DOHH2 (cell line): ENCODE results near the gene TGM4.

Experiments used
- H3F3A ChIP-seq: fragments of 200-600 bp; sonication (generic), shearing (Covaris generic); 2 replicates; pipeline ENCODE4 v1.6.0; 2016; ENCODE audit warnings: antibody characterized with exemption, mild to moderate bottlenecking; ENCODE audit not compliant: control insufficient read depth, insufficient read depth
- H3K27ac ChIP-seq: fragments of 200-600 bp; sonication (generic); 2 replicates; pipeline ENCODE4 v1.5.1; 2014; ENCODE audit warnings: low read depth, mild to moderate bottlenecking, low read length, moderate library complexity
- H3K27me3 ChIP-seq: fragments of 200-600 bp; sonication (generic); 2 replicates; pipeline ENCODE4 v1.6.1; 2014; ENCODE audit warnings: mild to moderate bottlenecking, low read length, mixed read lengths; ENCODE audit not compliant: control insufficient read depth
- H3K36me3 ChIP-seq: fragments of 200-600 bp; sonication (generic); 2 replicates; pipeline ENCODE4 v1.6.1; 2014; ENCODE audit warnings: mild to moderate bottlenecking, low read length, moderate library complexity, mixed read lengths; ENCODE audit not compliant: control insufficient read depth
- H3K4me1 ChIP-seq: fragments of 200-600 bp; sonication (generic); 2 replicates; pipeline ENCODE4 v1.6.1; 2014; ENCODE audit warnings: mild to moderate bottlenecking, low read length, mixed read lengths; ENCODE audit not compliant: control insufficient read depth
- H3K4me2 ChIP-seq: fragments of 200-600 bp; sonication (generic); 2 replicates; pipeline ENCODE4 v1.6.0; 2014; ENCODE audit warnings: mild to moderate bottlenecking, low read length, moderate library complexity
- H3K4me3 ChIP-seq: fragments of 200-600 bp; sonication (generic); 2 replicates; pipeline ENCODE4 v1.5.1; 2014; ENCODE audit warnings: mild to moderate bottlenecking, low read length, mixed read lengths
- H3K79me2 ChIP-seq: fragments of 200-600 bp; sonication (generic); 2 replicates; pipeline ENCODE4 v1.6.1; 2014; ENCODE audit warnings: mild to moderate bottlenecking, low read length, mixed read lengths; ENCODE audit not compliant: control insufficient read depth
- H3K9me2 ChIP-seq: fragments of 200-600 bp; sonication (generic); replicated peaks from 2 replicates; pipeline ENCODE4 v1.6.1; 2014; ENCODE audit warnings: mild to moderate bottlenecking, low read length, mixed read lengths; ENCODE audit not compliant: control insufficient read depth
- H3K9me3 ChIP-seq: fragments of 200-600 bp; sonication (generic); 2 replicates; pipeline ENCODE4 v1.6.1; 2014; ENCODE audit warnings: antibody characterized with exemption, low read length, mixed read lengths; ENCODE audit not compliant: control insufficient read depth, insufficient read depth
- H4K20me1 ChIP-seq: fragments of 200-600 bp; sonication (generic); 2 replicates; pipeline ENCODE4 v1.6.0; 2014; ENCODE audit warnings: low read depth, mild to moderate bottlenecking, antibody characterized with exemption, low read length, moderate library complexity; ENCODE audit not compliant: control insufficient read depth, insufficient read depth
- CTCF ChIP-seq: fragments of 200-600 bp; sonication (generic); IDR thresholded peaks from one replicate; pipeline ENCODE4 v1.5.1; 2014; ENCODE audit warnings: antibody characterized with exemption, mild to moderate bottlenecking, low read depth, low read length; ENCODE audit not compliant: poor library complexity, severe bottlenecking
- EZH2phosphoT487 ChIP-seq: fragments of 200-600 bp; sonication (generic); IDR thresholded peaks from 2 replicates; pipeline ENCODE4 v1.6.1; 2017; ENCODE audit warnings: borderline replicate concordance, mild to moderate bottlenecking, antibody characterized with exemption, low read length, moderate library complexity, mixed read lengths

The TGM4 gene

DNA sequence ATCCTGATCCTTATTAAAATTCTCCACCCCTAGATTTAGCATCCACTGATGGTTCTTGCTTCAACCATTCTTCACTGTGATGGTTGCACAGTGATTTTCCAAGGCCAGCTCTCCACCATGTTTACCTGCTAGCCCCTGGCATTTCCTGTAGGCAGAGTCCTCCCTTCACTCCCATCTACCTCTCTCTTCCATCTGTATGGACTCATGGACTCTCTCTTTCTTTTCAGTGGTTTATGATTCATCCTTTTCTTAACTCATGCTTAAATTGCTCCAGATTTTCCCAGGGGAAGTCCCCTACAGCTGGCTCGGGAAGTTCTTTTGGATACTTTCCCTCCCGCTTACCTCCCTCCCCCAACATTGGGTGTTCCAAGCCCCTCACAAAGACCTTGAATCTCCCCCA lies 18.7 kb downstream of the TGM4 start:
- Histone ChIP-seq H3F3A (no peaks in the 10 kb centered on the region), H3K36me3 (no peaks in the 10 kb centered on the region), H3K9me2 (no peaks in the 10 kb centered on the region), H3K27ac (no peak overlapping the region), H3K9me3 (no peaks in the 10 kb centered on the region), H3K4me1 (peaks cover 4% of the 10 kb centered on the region; the same call in 1 of the 2 replicates), H3K79me2 (no peaks in the 10 kb centered on the region), H3K27me3 (no peaks in the 10 kb centered on the region), H3K4me2 (no peak overlapping the region), H3K4me3 (no peak overlapping the region), H4K20me1 (no peaks in the 10 kb centered on the region)
- no peak for TF ChIP-seq EZH2phosphoT487
- TF ChIP-seq CTCF: no peak

DNA sequence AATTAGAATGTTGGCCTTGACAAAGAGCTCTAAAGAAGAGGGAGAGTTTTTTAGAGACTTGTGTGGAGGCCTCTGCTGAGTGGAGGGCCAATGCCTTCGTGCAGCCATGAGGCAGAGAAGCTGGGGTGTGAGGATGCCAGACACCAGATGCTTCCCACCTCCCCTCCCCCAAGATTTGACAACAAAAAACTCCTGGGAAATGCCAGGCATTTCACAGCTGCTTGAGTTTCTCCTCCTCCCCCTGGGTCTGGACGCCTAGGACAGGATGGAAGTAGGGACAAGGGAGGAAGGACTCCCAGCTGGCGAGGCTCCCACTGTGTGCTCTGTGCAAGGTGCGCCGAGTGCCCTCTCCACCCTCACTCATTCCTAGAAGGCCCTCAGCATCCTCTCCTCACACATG lies 20.1 kb downstream of the TGM4 start:
- TF ChIP-seq EZH2phosphoT487 (no peak), CTCF (no peak)

DNA sequence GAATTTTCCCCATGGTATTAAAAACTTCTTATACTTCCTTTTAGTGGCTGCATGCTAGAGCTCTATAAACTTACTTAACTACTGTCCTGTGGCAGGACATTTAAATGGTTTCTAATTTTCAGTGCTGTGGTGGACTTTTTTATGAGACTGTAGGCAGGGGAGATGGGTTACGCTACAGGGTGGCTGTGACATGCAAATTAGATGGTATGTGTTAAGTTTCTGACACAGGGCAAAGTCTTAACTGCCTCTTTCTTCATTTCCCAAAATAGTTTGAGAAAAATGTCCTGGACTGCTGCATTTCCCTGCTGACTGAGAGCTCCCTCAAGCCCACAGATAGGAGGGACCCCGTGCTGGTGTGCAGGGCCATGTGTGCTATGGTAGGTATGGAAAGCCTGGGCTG lies 22.0 kb downstream of the TGM4 start:
- Histone ChIP-seq H3K9me3 (no peaks in the 10 kb centered on the region), H3K9me2 (no peaks in the 10 kb centered on the region), H3K27ac (no peak overlapping the region), H4K20me1 (no peaks in the 10 kb centered on the region), H3K4me1 (peaks cover 4% of the 10 kb centered on the region; the same call in 1 of the 2 replicates), H3K79me2 (no peaks in the 10 kb centered on the region), H3F3A (no peaks in the 10 kb centered on the region), H3K27me3 (no peaks in the 10 kb centered on the region), H3K4me3 (no peak overlapping the region), H3K4me2 (no peak overlapping the region), H3K36me3 (no peaks in the 10 kb centered on the region)
- TF ChIP-seq CTCF: no peak

More for the DNA sequence above, 20.1 kb downstream of the TGM4 start:
- H4K20me1 ChIP-seq: no peaks in the 10 kb centered on the region
- H3K27me3 ChIP-seq: no peaks in the 10 kb centered on the region
- no peaks in the 10 kb centered on the region for H3K79me2 ChIP-seq
- H3K9me3 ChIP-seq: no peaks in the 10 kb centered on the region
- H3K9me2 ChIP-seq: no peaks in the 10 kb centered on the region
- H3K4me1 ChIP-seq: peaks cover 4% of the 10 kb centered on the region; the same call in 1 of the 2 replicates
- no peaks in the 10 kb centered on the region for H3F3A ChIP-seq
- H3K4me2 ChIP-seq: no peak overlapping the region
- H3K36me3 ChIP-seq: no peaks in the 10 kb centered on the region
- no peak overlapping the region for H3K4me3 ChIP-seq
- no peak overlapping the region for H3K27ac ChIP-seq
